IPS DF 4.7 (cell line): ENCODE data around the gene TNS1.

ENCODE experiments used
- DNase-seq: peaks from one replicate; pipeline ENCODE4 v3.0.0-alpha.2; 2013; ENCODE audit warnings: low spot score; ENCODE audit errors: extremely low read depth

TNS1 gene

DNA sequence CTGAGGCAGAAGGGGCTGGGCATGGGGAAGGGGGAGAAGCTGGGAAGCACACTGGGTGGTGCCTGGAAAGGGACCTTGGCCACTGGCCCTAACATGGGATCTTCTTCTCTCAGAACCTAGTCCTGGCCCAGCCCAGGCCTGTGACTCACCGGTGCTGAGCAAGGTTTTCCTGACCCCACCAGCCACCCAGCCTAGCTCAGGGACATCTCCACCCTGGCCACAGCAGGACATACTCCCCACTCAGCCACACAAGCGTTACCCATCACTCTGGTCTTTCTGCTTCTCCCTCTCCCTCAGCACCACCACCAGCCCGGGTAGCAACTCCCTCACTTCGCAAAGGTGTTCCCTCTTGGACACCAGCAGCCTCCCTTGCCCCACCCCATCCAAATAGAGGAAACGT lies 22.8 kb downstream of the TNS1 start:
- no peak for DNase-seq

GRCh38 chr2:217979151-217979811 lies 23.5 kb downstream of the TNS1 start:
- DNase-seq = no peak

DNA sequence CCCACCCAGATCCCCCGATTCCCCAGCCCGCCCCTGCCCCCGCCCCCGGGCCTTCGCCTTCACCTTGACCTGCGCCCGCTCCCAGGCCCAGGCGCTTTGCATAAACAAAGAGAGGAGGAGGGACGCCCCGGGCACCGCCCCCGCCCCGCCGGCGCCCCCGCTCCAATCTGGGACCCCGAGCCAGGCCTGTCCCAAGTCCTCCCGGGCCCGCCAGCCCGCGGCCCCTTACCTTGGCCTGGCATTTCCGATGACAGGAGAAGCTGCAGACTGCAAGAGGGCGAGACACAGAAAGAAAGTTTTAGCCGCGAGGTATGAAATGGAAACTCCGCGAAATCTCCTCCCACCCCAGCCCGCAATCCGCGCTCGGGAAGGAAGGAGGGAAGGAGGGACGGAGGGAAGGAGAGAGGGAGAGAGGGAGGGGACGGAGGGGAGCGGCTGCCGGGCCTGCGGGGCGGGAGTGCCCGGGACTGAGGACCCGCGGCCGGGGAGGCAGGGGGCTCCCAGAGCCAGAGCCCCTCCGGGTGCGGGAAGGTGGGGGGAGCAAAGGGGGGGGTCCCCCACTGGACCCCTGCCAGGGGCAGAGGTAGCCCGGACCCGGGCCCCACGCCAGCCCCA lies 24.2 kb downstream of the TNS1 start:
- no peak for DNase-seq

- DNase-seq = no peak
Observed at GRCh38 chr2:217977840-217978535, 24.8 kb downstream of the TNS1 start.

DNA sequence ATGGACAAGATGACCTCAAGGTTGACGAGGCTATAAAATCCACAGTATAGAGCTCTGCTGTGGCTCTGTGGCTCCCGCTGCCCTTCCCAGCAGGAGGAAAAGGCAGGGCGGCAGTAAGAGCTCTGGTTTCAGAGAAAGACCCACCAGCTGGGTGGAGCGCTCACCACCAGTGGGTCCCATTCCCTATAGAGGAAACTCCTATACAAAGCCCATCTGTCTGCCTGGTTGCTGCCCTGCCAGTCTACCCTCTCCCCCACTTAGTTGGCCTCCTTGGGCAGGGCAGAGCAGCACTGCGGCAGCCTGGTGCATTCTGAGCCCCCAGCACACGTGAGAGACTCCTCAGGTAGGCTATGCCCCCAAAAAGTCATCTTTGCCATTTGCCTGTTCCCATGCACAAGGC lies 26.5 kb downstream of the TNS1 start:
- DNase-seq = no peak

GRCh38 chr2:217975626-217976025 lies 27.2 kb downstream of the TNS1 start:
- DNase-seq = no peak

GRCh38 chr2:217974389-217975005 lies 28.3 kb downstream of the TNS1 start:
- no peak for DNase-seq

DNA sequence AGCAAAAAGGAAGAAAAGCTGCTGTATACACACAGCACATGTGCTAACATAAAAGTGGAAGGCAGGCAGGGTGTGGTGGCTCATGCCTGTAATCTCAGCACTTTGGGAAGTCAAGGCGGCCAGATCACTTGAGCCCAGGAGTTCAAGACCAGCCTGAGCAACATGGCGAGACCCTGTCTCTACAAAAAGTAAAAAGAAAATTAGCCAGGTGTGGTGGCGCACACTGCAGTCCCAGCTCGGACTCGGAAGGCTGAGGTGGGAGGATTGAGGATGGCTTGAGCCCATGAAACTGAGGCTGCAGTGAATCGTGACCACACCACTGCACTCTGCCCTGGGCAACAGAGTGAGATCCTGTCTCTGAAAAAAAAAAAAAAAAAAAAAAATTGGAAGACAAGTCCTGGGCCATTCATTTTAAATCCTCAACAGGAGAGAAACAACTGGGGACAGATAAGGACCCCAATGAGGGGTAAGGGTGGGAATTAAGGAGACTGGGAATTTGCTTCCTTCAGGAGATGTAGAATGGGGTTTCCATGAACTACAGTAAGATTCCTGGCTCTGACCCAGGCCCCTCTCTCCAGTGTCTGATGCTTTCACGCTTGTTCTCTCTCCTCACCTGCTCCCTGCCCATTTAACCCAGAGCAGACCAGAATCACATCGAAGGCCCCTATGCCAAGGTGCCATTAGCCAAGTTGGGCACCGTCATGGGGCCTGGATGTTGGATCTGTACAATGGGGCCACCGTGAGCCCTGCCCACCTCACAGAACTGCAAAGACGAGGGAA lies 29.6 kb downstream of the TNS1 start:
- DNase-seq = no peak

- DNase-seq = no peak
Observed at GRCh38 chr2:217972490-217972889, 30.3 kb downstream of the TNS1 start.

DNA sequence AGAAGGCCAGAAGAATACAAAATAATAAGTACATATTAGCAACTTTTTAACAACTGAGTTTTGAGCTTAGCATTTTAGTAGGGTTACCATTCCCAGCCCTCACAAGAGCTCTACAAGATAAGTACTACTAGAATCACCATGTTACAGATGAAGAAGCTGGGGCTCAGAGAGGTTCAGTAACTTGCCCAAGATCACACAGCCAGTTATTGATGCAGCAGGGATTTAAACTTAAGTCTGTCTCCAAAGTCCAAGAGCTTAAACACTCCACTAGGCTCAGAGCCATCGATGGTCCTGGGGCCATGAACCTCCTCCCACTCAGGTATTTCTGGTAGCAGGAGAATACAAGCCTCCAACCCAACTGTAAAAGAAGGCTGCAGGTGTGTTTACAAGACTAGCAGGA lies 30.8 kb downstream of the TNS1 start:
- no peak for DNase-seq

DNA sequence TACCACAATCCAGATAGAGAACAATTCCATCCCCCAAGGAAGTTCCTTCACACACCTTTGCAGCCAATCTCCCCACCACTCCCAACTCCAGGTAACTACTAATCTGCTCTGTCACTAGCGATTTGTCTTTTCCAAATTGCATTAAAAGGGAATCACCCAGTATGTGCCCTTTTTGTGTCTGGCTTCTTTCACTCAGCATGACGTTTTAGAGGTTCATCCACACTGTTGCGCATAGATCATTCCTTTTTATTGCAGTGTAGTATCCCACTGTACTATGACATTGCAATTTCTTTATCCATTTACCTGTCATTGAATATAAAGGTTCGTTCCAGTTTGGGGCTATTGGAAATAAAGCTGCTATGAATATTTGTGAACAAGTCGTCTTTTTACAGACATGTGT lies 31.6 kb downstream of the TNS1 start:
- DNase-seq = no peak

GRCh38 chr2:217970206-217970605 lies 32.6 kb downstream of the TNS1 start:
- no peak for DNase-seq

- DNase-seq = no peak
Observed at GRCh38 chr2:217969588-217969987, 33.2 kb downstream of the TNS1 start.

DNA sequence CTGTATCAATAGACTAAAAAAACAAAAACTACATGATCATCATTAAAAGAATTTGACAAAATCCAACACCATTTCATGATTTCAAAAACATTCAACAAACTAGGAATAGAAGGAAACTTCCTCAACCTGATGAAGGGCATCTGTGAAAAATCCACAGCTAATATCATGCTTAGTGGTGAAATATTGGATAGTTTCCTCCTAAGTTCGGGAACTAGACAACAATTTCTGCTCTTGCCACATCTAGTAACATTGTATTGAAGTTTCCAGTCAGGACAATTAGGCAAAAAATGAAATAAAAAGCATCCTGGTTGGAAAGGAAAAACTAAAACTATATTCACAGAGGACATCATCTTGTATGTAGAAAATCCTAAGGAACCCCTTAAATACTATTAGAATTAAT lies 34.8 kb downstream of the TNS1 start:
- no peak for DNase-seq

GRCh38 chr2:217966423-217967070 lies 36.2 kb downstream of the TNS1 start:
- DNase-seq = no peak

DNA sequence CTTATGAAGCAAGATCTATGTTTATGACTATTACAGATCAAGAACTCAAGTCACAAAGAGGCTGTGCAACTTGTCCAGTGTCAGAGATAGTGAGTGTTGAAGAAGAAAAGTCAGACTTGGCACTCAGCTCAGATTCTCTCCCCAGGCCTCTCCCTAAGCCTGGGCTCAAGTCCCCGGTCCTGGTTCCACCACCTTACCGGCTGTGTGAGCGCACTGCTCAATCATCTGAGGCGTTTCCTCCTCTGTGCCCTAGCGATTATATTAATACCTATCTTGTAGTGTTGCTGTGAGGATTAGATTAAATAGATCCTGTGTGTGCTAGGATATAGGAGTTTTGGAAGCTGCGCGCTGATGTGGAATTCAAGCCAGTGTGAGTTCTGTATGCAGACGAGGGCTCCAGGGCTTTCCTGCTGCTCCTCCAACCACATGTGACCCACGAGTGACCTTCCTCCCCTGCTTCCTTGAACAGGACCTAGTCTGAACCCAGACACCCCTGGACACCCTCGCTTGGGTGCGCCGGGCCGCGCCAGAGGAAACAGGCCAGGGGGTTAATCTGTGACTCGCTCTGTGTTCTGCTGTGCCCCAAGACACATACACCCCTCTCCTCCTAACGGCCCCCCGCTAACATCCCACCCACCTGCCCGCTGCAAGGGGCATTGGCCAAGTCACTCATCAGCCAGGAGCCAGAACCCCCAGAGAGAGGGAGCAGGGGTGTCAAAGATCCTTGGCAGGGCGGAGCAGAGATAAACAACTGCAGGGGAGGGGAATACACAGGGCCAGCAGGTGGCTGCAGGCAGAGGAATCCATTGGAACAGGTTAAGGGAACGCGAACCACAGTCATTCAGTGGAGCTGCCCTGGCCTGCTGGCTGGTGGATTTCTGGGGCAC lies 38.3 kb downstream of the TNS1 start:
- DNase-seq = no peak

GRCh38 chr2:217960351-217960750 lies 42.4 kb downstream of the TNS1 start:
- DNase-seq = no peak

DNA sequence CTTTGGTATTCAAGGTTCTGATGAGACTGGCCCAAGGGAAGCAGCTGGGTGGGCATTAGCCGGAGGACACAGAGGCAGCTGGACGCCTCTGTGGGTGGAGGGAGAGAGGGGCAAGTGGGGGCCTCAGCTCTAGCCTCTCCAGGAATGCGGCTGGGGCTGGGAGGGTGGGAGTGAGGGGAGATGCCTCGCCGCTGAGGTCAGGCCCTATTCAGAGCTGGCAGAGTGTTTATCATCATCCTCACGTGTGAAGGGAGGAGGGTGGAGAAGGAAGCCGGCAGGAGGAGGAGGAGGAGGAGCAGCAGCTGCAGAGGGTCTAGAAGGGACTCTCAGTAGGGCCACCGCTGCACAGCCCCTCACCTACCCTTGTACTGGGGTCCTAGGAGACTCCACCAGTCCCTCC lies 43.1 kb downstream of the TNS1 start:
- no peak for DNase-seq

DNA sequence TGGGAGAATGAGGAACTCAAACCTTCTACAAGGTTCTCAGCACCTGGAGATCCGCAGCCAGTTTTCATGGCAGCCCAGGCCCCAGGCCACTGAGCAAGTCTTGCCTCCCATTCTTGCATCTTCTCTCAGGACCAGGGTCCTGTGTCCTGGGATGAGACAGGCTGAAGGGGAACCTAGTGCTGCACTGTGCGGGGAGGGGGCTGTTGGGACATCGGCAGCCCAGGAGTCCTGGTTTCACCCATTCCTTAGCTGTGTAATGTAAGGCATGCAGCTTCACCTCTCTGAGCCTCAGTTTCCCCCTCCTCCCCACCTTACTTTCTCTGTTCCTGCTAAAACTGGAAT lies 43.9 kb downstream of the TNS1 start:
- no peak for DNase-seq

DNA sequence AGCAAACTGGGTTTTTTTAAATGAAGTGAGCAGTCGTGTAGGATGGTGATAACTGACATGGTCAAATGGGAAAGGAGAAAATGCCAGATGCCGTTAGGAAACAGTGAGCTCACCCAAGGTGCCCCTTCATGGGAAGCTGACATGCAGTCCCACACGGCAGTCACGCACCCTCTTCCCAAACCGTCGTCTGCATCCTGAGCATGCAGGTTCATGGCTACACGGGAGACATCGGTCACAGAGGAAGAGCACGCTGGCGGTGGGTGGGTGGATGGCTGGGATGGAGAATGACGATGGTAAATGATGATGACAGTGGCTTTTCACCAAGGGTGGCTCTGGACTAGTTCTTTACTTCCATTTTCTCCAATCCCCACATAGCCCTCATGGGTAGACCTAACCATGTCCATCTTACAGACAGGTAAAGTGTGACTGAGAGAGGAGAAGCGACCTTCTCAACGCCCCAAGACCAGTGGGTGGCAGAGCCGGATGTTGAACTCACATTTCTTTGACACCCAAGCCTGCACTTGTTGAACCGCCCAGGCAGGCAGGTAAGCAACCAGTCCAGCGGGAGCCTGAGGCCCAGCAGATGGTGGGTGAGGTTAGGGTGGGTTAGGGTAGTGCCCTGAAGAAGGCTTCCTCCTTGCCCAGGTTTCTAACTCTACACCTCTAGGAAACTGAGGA lies 44.5 kb downstream of the TNS1 start:
- DNase-seq = no peak
